Activated CD4-positive, alpha-beta T cell treated with anti-CD3 and anti-CD28 coated beads for 36 hours (primary cell): ENCODE measurements around the gene GPX7. TPM values are rescaled to one million over a fixed set of nuclear protein-coding genes. Genes with fewer than 3 reads are reported as not detected.

ENCODE experiments used
- ATAC-seq: fragments of 200-7000 bp; cut with Tn5 transposase; one replicate; pipeline ENCODE4 v1.10.0; 2021; ENCODE audit warnings: mild to moderate bottlenecking, moderate library complexity
- CTCF ChIA-PET: fragments of 350-600 bp; sonication (Branson Sonifier 250); formaldehyde crosslinking; loops from one replicate; lab custom pipeline; 2021; ENCODE audit warnings: antibody characterized with exemption; lab: Charles Lee
- POLR2A ChIA-PET: fragments of 350-600 bp; sonication (Branson Sonifier 250); formaldehyde crosslinking; loops from one replicate; lab custom pipeline; 2021; ENCODE audit warnings: antibody characterized with exemption, inconsistent platforms; lab: Charles Lee
- DNase-seq: peaks from one replicate; pipeline ENCODE4 v3.0.0-alpha.2; 2020
- H3K27ac Mint-ChIP-seq: one replicate; pipeline ENCODE4 v1.8.0; 2021; ENCODE audit warnings: mixed read lengths
- H3K27me3 Mint-ChIP-seq: one replicate; pipeline ENCODE4 v1.8.0; 2021; ENCODE audit warnings: mixed read lengths
- H3K36me3 Mint-ChIP-seq: one replicate; pipeline ENCODE4 v1.8.0; 2021; ENCODE audit warnings: low read depth, mixed read lengths
- H3K4me1 Mint-ChIP-seq: one replicate; pipeline ENCODE4 v1.8.0; 2021; ENCODE audit warnings: mixed read lengths
- H3K4me3 Mint-ChIP-seq: one replicate; pipeline ENCODE4 v1.8.0; 2021; ENCODE audit warnings: mild to moderate bottlenecking, moderate library complexity, mixed read lengths
- H3K9me3 Mint-ChIP-seq: one replicate; pipeline ENCODE4 v1.8.0; 2021; ENCODE audit warnings: low read depth, mixed read lengths
- intact Hi-C, 2 experiments: fragments of 100-400 bp; cut with DNase I in 1 of 2; cut with micrococcal nuclease in 1 of 2; formaldehyde crosslinking; loops; one replicate each; pipeline versions ENCODE4 v1.14.2 to v1.15.1; 2022 to 2024; cut with DNase I, micrococcal nuclease
- total RNA-seq, 2 experiments: library from RNA; stranded (reverse); gene quantifications; one replicate each; pipeline ENCODE4 v1.2.3, GENCODE V29; 2021

Gene GPX7
- total RNA-seq, 2 experiments from 2014 or later, result 19.0 to 23.1 TPM

DNA sequence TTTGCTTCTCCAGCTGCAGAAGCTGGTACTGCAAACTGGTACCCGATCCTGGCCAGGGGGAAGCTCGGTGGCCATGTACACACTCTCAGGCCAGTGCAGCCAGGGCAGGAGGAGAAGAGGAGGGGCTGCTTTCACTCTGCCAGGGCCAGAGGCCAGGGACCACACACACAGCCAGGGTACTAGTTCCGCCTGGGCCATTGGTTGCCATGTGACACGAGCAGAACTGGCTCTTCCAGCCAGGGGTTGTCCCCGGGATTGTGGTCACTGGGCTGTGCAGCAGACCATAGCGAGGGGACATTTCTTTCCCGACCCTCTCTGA is 27.1 kb downstream of the GPX7 start:
- POLR2A ChIA-PET, result no interaction called here
- Mint-ChIP-seq H3K27me3 (no peaks in the 10 kb centered on the region), H3K9me3 (no peaks in the 10 kb centered on the region), H3K4me1 (peaks cover 17% of the 10 kb centered on the region), H3K27ac (no peak overlapping the region), H3K36me3 (no peaks in the 10 kb centered on the region), H3K4me3 (no peak overlapping the region)
- ATAC-seq, result no peak
- intact Hi-C loops, result no loop called here
- CTCF ChIA-PET, result interaction anchor here (0.5 kb wide), 1 partner anchor 44 kb away, joined by 3 read pairs; no protein-coding TSS in a partner anchor
- no peak for DNase-seq

DNA sequence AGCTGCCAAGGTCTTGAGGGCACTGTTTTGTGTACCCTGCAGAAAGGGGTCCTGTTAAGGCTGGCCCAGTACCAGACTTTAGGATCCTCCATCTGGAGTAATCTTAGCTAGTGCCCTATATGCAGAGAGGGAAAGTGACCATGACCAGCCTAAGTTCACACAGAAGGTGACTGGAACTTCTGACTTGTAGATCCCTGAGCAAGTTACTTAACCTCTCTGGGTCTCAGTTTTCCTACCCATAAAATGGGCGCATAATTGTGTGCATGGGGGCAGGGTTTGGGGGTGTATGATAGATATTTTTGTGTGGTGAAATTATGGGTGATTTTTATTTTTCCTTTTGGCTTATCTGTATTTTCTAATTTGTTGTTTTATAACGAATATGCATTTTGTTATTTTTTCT is 27.5 kb downstream of the GPX7 start:
- POLR2A ChIA-PET, result interaction anchor here (0.6 kb wide), 1 partner anchor 110 kb away, joined by 3 read pairs; no protein-coding TSS in a partner anchor
- Mint-ChIP-seq H3K9me3 (no peaks in the 10 kb centered on the region), H3K27ac (no peak overlapping the region), H3K36me3 (no peaks in the 10 kb centered on the region), H3K27me3 (no peaks in the 10 kb centered on the region), H3K4me1 (peaks cover 21% of the 10 kb centered on the region), H3K4me3 (no peak overlapping the region)
- intact Hi-C loops, result loop anchor here in 1 of 2 experiments (10.0 kb wide), 1 partner anchor 295 kb away; the partner anchor contains the start of genes ECHDC2 and SCP2
- DNase-seq (no peak), ATAC-seq (no peak)
- CTCF ChIA-PET, result interaction anchor here (0.5 to 0.8 kb wide), 2 partner anchors 31 to 44 kb away, joined by 3 to 4 read pairs; no protein-coding TSS in a partner anchor

DNA sequence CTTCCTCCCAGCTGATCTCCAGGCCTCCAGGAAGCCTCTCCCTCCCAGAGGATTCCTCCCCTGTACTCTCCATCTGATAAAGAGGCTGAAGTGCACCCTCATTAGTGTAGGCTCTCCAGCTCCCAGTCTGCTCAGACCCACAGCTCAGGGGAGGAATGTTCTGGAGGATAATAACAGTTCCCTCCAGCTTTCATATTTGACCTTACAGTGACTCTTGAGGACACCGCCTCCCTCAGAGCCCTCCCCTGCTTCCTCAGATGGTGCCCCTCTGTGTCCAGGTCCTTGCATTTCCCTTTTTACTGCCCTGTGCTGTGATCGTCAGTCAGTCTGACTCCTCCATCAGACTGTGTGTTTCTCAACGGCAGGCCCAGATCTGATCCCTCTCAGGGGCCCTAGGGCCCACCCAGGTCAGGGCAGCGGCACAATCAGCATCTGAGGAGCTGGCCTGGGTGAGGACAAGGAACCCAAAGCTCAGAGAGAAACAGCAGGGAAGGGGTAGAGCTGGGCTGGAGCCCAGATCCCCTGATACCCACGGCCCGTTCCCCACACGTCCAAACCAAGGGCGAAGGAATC is 29.7 kb downstream of the GPX7 start:
- Mint-ChIP-seq H3K4me1 (peaks cover 40% of the 10 kb centered on the region), H3K9me3 (no peaks in the 10 kb centered on the region), H3K4me3 (peak overlapping the region; percentile 74), H3K27ac (peak overlapping the region; percentile 82), H3K27me3 (no peaks in the 10 kb centered on the region), H3K36me3 (no peaks in the 10 kb centered on the region)
- intact Hi-C loops, result loop anchor here in 1 of 2 experiments (10.0 kb wide), 1 partner anchor 293 kb away; the partner anchor contains the start of genes ECHDC2 and SCP2
- ATAC-seq (no peak), DNase-seq (no peak)
- ChIA-PET CTCF (interaction anchor here (0.6 to 1.0 kb wide), 3 partner anchors 10 to 84 kb away, joined by 3 to 4 read pairs (median 3); no protein-coding TSS in a partner anchor), POLR2A (interaction anchor here (1.0 kb wide), 1 partner anchor 78 kb away, joined by 4 read pairs; the partner anchor contains the start of gene TUT4)

DNA sequence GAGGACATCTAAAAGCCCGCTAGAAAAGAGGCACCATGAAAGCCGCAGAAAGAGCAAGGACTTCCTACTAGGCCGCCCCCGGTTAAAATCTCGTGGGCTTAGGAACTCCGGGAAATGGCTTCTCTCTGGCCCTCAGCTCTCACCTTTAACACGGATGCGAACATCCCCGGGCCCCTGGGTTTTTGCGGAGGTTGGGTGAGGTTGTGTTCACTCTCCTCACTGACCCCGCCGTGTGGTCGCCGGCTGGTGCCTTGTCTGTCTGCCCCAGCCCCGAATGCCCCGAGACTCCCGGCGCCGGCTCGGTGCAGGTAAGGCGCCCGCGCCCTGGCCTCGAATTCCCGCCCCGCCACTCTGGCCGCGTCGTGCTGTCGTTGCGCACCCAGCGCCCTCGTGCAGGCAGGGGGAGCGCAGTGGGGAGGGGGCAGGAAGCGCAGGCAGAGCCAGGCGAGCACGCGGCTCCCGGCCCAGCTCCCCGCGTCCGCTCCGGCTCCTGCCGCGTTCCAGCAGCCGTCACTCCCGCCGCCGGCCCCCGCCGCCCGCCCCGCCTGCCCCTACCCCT is 30.6 kb downstream of the GPX7 start, which contains the start of gene SHISAL2A:
Gene SHISAL2A, plus strand, starts transcription at position 437 of the 559 bp plus-strand sequence. CDS start 326 bp downstream, outside the sequence.
- intact Hi-C loops, result loop anchor here in 1 of 2 experiments (1.0 to 10.0 kb wide), 4 partner anchors 31 to 292 kb away; partner anchors contain the start of genes ECHDC2, GPX7, ORC1 and PRPF38A
- no peaks in the 10 kb centered on the region for H3K36me3 Mint-ChIP-seq

DNA sequence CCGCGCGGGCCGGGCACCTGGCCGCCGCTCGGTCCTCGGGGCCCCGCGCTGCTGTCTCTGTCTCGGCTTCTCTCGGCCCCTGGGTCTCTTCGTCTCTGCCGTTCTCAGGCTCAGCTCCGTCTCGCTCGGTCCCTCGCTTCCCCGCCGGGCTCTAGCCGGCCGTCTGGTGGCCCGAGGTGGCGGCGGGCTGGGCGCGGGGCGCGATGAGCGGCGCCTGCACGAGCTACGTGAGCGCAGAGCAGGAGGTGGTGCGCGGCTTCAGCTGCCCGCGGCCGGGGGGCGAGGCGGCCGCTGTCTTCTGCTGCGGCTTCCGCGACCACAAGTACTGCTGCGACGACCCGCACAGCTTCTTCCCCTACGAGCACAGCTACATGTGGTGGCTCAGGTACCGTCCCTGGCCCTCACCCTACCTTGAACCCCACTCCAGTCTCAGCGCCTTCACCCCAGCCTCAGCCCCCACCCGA is 31.2 kb downstream of the GPX7 start:
- Mint-ChIP-seq H3K4me3 (peak overlapping the region; percentile 74), H3K27me3 (no peaks in the 10 kb centered on the region), H3K4me1 (peaks cover 53% of the 10 kb centered on the region), H3K27ac (peak overlapping the region; percentile 85), H3K36me3 (peaks cover under 1% of the 10 kb centered on the region), H3K9me3 (no peaks in the 10 kb centered on the region)
- CTCF ChIA-PET, result interaction anchor here (0.6 to 1.2 kb wide), 3 partner anchors 19 to 198 kb away, joined by 3 read pairs; no protein-coding TSS in a partner anchor
- ATAC-seq (peak; percentile 3), DNase-seq (peak; percentile 56)
- POLR2A ChIA-PET, result interaction anchor here (0.6 to 0.7 kb wide), 2 partner anchors 230 to 1429 kb away, joined by 3 to 4 read pairs; no protein-coding TSS in a partner anchor
- intact Hi-C loops, result loop anchor here in 1 of 2 experiments (1.0 to 10.0 kb wide), 4 partner anchors 31 to 291 kb away; partner anchors contain the start of genes ECHDC2, GPX7, ORC1 and PRPF38A

More for the DNA sequence above, 30.6 kb downstream of the GPX7 start, which contains the start of gene SHISAL2A:
- DNase-seq (peak; percentile 77), ATAC-seq (peak; percentile 28)
- CTCF ChIA-PET, result interaction anchor here (0.6 to 1.2 kb wide), 4 partner anchors 9 to 37 kb away, joined by 3 to 4 read pairs (median 3); no protein-coding TSS in a partner anchor
- H3K27ac Mint-ChIP-seq, result peak within 1 kb of the TSS; percentile 85
- peaks cover 48% of the 10 kb centered on the region for H3K4me1 Mint-ChIP-seq
- no peaks in the 10 kb centered on the region for H3K9me3 Mint-ChIP-seq
- POLR2A ChIA-PET, result interaction anchor here (0.6 to 1.0 kb wide), 3 partner anchors 79 to 1430 kb away, joined by 3 to 4 read pairs (median 4); partner anchors contain the start of gene TUT4
- no peaks in the 10 kb centered on the region for H3K27me3 Mint-ChIP-seq
- H3K4me3 Mint-ChIP-seq, result peak within 1 kb of the TSS; percentile 74

- Mint-ChIP-seq H3K36me3 (peaks cover 2% of the 10 kb centered on the region), H3K4me3 (peak overlapping the region; percentile 74), H3K27me3 (no peaks in the 10 kb centered on the region), H3K9me3 (no peaks in the 10 kb centered on the region), H3K4me1 (peaks cover 60% of the 10 kb centered on the region), H3K27ac (peak overlapping the region; percentile 85)
- DNase-seq, result peak; percentile 52
- intact Hi-C loops, result loop anchor here in 1 of 2 experiments (10.0 kb wide), 1 partner anchor 291 kb away; the partner anchor contains the start of genes ECHDC2 and SCP2
- peak; percentile 11 for ATAC-seq
- ChIA-PET CTCF (interaction anchor here (0.6 to 1.5 kb wide), 4 partner anchors 18 to 77 kb away, joined by 3 to 5 read pairs (median 4); no protein-coding TSS in a partner anchor), POLR2A (interaction anchor here (0.6 to 0.8 kb wide), 2 partner anchors 52 to 90 kb away, joined by 3 read pairs; no protein-coding TSS in a partner anchor)
Observed at GRCh38 chr1:52634111-52634510, 31.9 kb downstream of the GPX7 start.

GRCh38 chr1:52635321-52636089 is 33.3 kb downstream of the GPX7 start:
- H3K4me1 Mint-ChIP-seq, result peaks cover 66% of the 10 kb centered on the region
- CTCF ChIA-PET, result interaction anchor here (0.7 to 1.5 kb wide), 5 partner anchors 24 to 1834 kb away, joined by 3 to 5 read pairs (median 3); no protein-coding TSS in a partner anchor
- ATAC-seq, result no peak
- no peaks in the 10 kb centered on the region for H3K9me3 Mint-ChIP-seq
- intact Hi-C loops, result loop anchor here (2.0 to 10.0 kb wide), 6 partner anchors 33 to 578 kb away; partner anchors contain the start of genes BTF3L4 (in 1 of the 2), CC2D1B (in 1 of the 2), ECHDC2 (in 1 of the 2) and GPX7 (in 1 of the 2)
- DNase-seq, result no peak
- POLR2A ChIA-PET, result interaction anchor here (0.7 kb wide), 2 partner anchors 231 to 1686 kb away, joined by 4 read pairs; partner anchors contain the start of genes ORC1 and PRPF38A
- H3K27me3 Mint-ChIP-seq, result no peaks in the 10 kb centered on the region
- H3K36me3 Mint-ChIP-seq, result peaks cover 2% of the 10 kb centered on the region
- H3K4me3 Mint-ChIP-seq, result no peak overlapping the region
- peak overlapping the region; percentile 73 for H3K27ac Mint-ChIP-seq

DNA sequence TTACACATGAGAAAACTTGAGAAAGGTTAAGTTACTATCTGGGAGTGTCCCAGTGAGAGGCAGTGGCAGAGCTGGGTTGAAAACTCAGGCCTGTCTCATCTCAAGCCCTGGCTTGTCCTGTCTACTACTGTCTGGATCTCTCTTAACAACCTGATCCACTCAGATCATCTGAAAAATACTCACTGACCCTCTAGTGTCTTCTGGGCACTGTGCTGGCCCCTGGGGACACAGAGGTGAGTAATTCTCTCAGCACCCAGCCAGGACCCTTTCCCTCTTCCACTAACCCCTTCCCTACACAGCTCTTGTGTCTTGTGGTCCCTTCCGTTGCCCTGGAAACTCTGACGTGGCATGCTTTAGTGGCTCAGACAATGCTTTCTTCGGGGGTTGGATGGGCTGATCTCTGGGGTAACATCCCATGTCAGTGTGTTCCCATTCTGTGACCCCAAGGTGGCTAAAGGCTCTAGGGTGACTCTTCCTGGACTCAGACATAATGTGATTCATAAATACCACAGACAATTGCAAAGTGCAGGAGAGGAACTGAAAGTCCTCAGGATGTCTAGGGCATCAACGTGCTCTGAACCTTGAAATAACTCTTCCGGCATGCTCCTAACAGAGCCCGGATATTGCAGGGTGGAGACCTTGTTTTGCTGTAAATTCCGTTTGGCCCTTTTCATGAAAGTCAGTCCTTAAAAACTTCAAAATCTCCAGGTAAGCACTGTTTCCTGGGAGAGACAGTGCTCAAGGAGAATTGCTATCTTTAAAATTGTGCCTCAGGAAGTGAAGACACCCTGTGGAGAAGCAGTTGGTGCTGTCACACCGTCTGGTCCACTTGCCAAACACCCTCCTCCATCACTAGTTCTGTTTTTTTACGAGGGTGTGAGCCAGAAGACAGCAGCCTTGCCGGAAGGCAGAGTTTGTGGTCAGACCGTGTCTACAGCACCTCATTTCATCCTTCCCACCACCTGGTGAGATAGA is 34.8 kb downstream of the GPX7 start:
- peaks cover 74% of the 10 kb centered on the region for H3K4me1 Mint-ChIP-seq
- H3K27ac Mint-ChIP-seq, result peak overlapping the region; percentile 97
- peaks cover 2% of the 10 kb centered on the region for H3K36me3 Mint-ChIP-seq
- CTCF ChIA-PET, result interaction anchor here (1.0 to 1.6 kb wide), 4 partner anchors 29 to 49 kb away, joined by 3 to 4 read pairs (median 4); no protein-coding TSS in a partner anchor
- POLR2A ChIA-PET, result no interaction called here
- no peaks in the 10 kb centered on the region for H3K27me3 Mint-ChIP-seq
- peak overlapping the region; percentile 68 for H3K4me3 Mint-ChIP-seq
- intact Hi-C loops, result loop anchor here (1.0 to 10.0 kb wide), 10 partner anchors 22 to 580 kb away; partner anchors contain the start of genes GPX7 (in 2 of the 2), ORC1 (in 2 of the 2), PRPF38A (in 2 of the 2) and TUT4 (in 2 of the 2)
- peak; percentile 62 for ATAC-seq
- peak; percentile 84 for DNase-seq
- no peaks in the 10 kb centered on the region for H3K9me3 Mint-ChIP-seq

- ATAC-seq (no peak), DNase-seq (no peak)
- peak overlapping the region; percentile 97 for H3K27ac Mint-ChIP-seq
- no peaks in the 10 kb centered on the region for H3K27me3 Mint-ChIP-seq
- intact Hi-C loops, result loop anchor here (1.0 to 10.0 kb wide), 10 partner anchors 21 to 581 kb away; partner anchors contain the start of genes GPX7 (in 2 of the 2), ORC1 (in 2 of the 2), PRPF38A (in 2 of the 2) and TUT4 (in 2 of the 2)
- ChIA-PET CTCF (interaction anchor here (0.7 to 1.6 kb wide), 5 partner anchors 28 to 240 kb away, joined by 3 to 4 read pairs (median 3); no protein-coding TSS in a partner anchor), POLR2A (interaction anchor here (1.7 kb wide), 1 partner anchor 21 kb away, joined by 3 read pairs; no protein-coding TSS in a partner anchor)
- H3K4me1 Mint-ChIP-seq, result peaks cover 71% of the 10 kb centered on the region
- H3K9me3 Mint-ChIP-seq, result no peaks in the 10 kb centered on the region
- peak overlapping the region; percentile 68 for H3K4me3 Mint-ChIP-seq
- H3K36me3 Mint-ChIP-seq, result peaks cover 5% of the 10 kb centered on the region
Observed at GRCh38 chr1:52637946-52638345, 35.8 kb downstream of the GPX7 start.
